SK-N-SH treated with all-trans-retinoic acid at 6 μM for 48 hours (cell line): ENCODE measurements around the gene NFIA.

Experiments
- BACH2 ChIP-seq: fragments of 250-450 bp; sonication (Bioruptor Pico); IDR thresholded peaks from 2 replicates; pipeline ENCODE4 v1.9.0; 2021; ENCODE audit warnings: mild to moderate bottlenecking, borderline replicate concordance
- OSR1 ChIP-seq: fragments of 250-450 bp; sonication (Bioruptor Pico); IDR thresholded peaks from 2 replicates; pipeline ENCODE4 v1.8.0; 2022; ENCODE audit warnings: moderate library complexity, mild to moderate bottlenecking, inconsistent platforms
- PPARA ChIP-seq: fragments of 250-450 bp; sonication (Bioruptor Pico); IDR thresholded peaks from 2 replicates; pipeline ENCODE4 v1.5.0; 2020; ENCODE audit warnings: mild to moderate bottlenecking, borderline replicate concordance
- TCF4 ChIP-seq: fragments of 250-450 bp; sonication (Bioruptor Pico); IDR thresholded peaks from 2 replicates; pipeline ENCODE4 v1.8.0; 2021; ENCODE audit warnings: mild to moderate bottlenecking, moderate library complexity, borderline replicate concordance
- ZC3H10 ChIP-seq: fragments of 250-450 bp; sonication (Bioruptor Pico); IDR thresholded peaks from 2 replicates; pipeline ENCODE4 v1.5.1; 2021; ENCODE audit warnings: mild to moderate bottlenecking, moderate library complexity
- ZNF8 ChIP-seq: fragments of 450-650 bp; formaldehyde crosslinking; IDR thresholded peaks from 2 replicates; pipeline ENCODE4 v1.5.0; 2020; ENCODE audit warnings: mild to moderate bottlenecking, moderate library complexity
- TF ChIP-seq, protein P1 (sequence below): fragments of 250-450 bp; sonication (Bioruptor Pico); IDR thresholded peaks from 2 replicates; pipeline ENCODE4 v1.8.0; 2020; ENCODE audit warnings: mild to moderate bottlenecking, moderate library complexity, borderline replicate concordance

DNA sequence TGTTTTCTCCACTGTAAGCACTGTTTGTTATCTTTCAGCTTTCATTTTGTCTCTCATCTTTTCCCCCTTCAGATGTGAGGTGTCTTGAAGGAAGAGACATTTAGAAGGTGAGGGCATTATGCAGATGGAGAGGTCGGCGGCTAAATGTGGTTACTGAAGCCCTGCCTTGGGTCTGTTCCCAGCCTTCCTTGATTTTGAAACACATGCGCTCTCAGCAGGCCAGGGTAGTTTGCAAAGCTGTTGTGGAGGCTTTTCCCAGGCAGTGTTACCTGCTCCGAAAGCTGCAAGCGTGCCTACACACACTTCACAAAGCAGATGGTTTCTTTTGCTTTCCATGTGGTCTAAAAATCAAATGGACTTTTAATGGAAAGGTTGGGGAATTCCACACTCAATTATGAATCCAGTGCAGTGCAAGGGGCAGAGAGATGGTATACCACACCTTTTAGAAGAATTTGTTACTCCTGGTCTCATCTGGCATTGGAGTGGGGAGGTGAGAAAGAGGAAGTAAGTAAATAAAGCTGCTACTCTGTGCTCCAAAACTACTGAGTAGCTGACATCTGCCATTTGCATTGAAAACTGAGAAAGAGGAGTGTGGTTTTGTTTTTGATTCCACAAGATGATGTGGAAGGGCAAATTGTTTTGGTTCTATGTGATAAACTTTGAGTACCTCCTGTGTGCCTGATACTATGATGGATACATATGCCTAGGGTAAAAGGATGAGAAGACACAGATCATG lies 91.9 kb downstream of the NFIA start:
- no peak for TF ChIP-seq BACH2
- TF ChIP-seq TCF4, result no peak
- TF ChIP-seq, protein P1, sequence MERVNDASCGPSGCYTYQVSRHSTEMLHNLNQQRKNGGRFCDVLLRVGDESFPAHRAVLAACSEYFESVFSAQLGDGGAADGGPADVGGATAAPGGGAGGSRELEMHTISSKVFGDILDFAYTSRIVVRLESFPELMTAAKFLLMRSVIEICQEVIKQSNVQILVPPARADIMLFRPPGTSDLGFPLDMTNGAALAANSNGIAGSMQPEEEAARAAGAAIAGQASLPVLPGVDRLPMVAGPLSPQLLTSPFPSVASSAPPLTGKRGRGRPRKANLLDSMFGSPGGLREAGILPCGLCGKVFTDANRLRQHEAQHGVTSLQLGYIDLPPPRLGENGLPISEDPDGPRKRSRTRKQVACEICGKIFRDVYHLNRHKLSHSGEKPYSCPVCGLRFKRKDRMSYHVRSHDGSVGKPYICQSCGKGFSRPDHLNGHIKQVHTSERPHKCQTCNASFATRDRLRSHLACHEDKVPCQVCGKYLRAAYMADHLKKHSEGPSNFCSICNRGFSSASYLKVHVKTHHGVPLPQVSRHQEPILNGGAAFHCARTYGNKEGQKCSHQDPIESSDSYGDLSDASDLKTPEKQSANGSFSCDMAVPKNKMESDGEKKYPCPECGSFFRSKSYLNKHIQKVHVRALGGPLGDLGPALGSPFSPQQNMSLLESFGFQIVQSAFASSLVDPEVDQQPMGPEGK (CRISPR knock-in tag), result no peak
- TF ChIP-seq PPARA, result no peak
- TF ChIP-seq ZNF8 (CRISPR knock-in tag), result no peak
- no peak for TF ChIP-seq ZC3H10 (CRISPR knock-in tag)
- no peak for TF ChIP-seq OSR1 (CRISPR knock-in tag)
